Activated CD8-positive, alpha-beta memory T cell treated with anti-CD3 and anti-CD28 coated beads for 48 hours (primary cell): Measurements from ENCODE around the gene NIBAN1.

Experiments
- DNase-seq, 3 experiments: peaks; one replicate each; pipeline ENCODE4 v3.0.0-alpha.2; 2020; ENCODE audit warnings: low read depth in 2 of 3, low spot score in 2 of 3

The NIBAN1 gene

DNA sequence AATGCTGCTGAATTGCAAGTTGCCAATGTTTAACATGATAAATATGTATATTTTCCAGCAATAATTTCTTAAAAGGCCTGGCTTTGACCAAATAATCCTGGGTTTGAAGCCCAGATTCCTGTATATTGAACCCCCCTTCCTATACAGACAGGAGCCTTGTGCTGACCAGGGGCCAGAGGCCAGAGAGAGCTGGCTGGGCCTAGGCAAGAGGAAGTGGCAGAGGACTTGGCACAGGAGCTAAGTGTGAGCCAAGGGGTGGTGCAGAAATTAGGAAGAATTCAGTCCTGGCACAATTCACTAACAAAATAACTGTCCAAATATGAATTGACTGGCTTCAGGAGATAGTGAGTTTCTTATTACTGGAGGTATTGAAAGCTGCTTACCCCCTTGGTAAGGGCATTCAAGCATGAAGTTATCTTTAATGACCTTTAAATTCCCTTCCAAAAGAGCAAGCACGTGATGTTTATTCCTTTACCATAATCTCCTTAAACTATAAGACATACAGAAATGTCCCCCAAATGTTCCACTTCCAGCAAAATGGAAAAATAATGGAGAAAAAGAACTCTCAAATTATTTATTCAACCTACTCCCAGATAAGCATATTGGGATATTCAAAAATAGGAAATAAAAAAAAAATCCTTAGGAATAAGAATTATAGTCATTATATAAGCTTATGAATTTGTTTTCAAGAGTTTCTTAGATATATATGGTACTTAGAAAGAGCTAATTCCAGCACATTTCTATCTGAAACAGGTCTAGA lies 26.6 kb downstream of the NIBAN1 start:
- no peak for DNase-seq

DNA sequence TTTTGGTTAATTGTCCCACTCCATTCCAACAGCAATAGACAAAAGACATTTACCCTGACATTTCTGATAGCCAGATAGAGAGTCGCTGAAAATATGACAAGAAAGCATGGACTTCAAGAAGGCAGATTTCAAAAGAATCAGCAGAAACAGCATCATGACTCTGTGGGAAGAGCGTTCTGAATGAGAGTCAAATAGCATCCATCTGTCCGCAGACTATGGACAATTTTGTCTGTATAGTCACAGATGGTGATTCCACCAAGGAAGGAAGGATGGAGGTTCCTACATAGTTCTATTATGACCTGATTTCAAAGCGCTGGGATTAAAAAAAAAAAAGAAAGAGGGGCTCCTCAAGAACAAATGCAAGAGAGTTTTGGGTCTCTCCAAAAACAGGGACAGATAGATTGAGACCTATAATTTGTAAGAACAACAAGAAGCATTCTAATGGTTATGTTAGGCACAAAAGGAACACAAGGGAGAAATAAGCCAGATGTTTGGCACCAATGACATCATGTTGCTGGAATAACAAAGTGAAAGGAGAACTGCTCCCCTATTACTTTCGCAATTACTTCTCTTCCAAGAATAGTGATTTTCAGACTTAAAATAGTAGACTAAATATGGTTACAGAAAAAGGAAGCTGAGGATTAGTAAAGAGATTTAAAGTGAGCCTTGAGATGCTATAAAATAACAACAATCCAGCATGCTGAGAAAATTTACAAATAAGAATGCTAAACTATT lies 28.5 kb downstream of the NIBAN1 start:
- no peak for DNase-seq

DNA sequence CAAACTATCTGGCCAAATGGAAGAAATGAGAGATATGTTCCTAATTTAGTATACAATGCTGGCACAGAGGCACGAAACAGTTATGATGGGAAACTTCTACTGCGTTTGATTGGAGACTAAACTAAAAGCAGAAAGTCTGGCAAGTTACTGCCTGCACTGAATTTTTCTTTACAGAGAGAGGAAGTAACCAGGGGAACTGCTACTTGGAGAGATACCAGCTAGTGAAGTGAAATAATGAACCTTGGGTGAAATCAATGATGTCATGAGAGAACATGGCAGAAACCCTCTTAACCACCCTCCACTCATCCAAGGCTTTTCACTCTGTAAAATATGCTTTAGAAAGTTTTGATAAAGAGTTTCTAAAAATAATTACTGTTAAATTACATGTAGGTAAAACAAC lies 29.3 kb downstream of the NIBAN1 start:
- no peak for DNase-seq

DNA sequence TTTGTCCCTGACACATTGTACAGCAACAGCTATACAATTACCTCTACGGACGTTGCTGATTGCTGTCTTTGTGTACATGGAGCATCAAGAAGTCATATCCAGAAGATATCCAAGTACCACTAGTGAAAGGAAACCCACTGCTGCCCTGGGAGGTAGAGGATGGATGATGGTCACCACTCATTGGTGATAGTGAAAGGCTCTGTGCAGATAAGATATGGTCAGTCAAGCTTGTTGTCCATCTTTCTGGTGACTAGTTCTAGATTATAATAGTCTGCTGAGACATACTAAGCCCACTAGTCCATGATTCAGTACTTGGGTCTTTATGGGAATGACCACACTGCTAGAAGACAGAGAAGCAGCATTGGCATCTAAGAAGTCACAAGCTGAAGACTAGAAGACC lies 30.3 kb downstream of the NIBAN1 start:
- no peak for DNase-seq

DNA sequence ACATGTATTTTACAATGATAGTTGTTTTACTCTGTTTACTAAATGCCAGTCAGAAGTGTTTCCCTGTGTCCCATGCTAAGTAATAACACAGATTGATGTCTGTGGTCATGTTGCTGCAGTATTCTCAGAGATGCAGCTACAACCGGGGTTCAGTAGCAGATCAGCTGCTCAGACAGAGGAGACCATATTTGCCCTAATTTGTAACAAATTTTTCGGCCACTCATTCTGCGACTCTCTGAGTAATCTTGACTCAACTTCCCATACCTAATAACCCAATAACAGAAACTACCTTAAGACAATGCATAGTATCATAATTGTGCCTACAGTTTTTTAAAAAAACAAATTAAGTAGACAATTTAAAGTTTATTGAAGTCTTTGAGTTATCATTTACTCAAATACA lies 32.6 kb downstream of the NIBAN1 start:
- DNase-seq, result no peak

DNA sequence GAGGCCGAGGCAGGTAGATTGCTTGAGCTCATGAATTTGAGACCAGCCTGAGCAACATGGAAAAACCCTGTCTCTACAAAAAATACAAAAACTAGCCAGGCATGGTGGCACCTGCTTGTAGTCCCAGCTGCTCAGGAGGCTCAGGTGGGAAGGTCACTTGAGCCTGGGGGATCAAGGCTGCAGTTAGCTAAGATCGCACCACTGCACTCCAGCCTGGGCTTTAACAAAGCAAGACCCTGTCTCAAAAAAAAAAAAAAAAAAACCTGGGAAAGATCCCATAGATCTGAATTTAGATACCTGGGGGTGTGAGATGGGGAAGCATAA lies 32.9 kb downstream of the NIBAN1 start:
- no peak for DNase-seq

DNA sequence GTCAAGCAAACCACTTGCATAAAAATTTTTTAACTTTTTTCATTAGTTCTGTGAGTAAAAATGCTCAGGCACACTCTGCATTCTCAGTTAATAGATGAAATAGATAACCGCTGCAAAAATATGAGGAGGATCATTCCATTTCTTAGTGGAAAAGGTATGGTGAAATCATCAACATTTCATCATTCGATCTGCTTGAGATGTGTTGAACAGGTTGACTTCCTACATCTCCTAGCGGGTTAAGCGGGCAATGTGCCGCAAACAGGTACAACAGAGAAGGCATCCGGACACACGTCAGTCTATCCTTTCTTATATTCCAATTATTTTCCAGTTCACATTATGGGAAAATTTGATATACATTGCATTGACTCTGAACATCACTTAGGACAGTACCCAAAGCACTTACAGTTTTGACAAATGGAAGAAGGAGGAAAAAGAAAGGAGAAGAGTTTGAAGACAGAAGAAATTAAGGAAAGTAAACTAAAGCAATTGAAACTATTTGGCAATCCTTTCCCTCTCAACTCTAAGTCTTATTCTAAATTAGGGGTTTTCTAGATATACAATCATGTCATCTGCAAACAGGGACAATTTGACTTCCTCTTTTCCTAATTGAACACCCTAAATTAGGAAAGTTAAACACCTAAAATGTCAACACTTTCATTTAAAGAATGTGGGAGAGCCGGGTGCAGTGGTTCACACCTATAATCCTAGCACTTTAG lies 33.5 kb downstream of the NIBAN1 start:
- no peak for DNase-seq

DNA sequence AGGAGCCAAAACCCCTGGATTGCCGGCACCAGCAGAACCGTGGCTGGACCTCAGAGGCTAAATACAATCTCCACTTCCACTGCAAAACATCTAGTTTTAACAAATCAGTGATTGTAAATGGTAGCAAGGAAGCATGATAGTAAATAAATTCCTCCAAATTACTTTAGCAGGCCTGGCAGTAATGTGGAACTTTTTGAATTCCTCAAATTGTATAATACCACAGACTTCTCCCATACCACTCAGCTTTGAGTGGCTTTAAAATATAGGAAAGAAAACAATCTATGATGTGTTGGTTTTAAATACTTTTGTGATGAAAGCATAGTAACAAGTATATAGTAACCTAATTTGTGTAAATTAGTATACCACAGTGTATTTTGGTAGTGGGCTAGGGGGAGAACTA lies 34.1 kb downstream of the NIBAN1 start:
- DNase-seq, result no peak

DNA sequence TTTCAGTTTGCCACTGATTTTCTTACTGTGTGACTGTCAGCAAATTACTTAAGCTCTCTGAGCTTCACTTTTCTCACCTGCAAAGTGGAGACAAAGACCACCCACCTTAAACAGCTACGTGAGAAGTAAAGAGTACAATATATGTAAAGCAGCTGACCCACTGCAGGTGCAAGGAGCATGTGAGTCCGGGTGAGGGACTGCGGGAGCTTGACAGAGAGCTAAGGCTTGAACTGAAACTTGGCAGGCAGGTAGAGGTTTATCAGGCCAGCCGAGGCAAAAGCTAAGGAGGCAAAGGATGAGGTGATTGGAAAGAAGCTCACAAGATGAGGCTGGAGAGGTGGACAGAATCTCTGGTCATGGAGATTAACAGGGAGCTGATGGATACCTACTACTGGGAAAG lies 36.6 kb downstream of the NIBAN1 start:
- no peak for DNase-seq

DNA sequence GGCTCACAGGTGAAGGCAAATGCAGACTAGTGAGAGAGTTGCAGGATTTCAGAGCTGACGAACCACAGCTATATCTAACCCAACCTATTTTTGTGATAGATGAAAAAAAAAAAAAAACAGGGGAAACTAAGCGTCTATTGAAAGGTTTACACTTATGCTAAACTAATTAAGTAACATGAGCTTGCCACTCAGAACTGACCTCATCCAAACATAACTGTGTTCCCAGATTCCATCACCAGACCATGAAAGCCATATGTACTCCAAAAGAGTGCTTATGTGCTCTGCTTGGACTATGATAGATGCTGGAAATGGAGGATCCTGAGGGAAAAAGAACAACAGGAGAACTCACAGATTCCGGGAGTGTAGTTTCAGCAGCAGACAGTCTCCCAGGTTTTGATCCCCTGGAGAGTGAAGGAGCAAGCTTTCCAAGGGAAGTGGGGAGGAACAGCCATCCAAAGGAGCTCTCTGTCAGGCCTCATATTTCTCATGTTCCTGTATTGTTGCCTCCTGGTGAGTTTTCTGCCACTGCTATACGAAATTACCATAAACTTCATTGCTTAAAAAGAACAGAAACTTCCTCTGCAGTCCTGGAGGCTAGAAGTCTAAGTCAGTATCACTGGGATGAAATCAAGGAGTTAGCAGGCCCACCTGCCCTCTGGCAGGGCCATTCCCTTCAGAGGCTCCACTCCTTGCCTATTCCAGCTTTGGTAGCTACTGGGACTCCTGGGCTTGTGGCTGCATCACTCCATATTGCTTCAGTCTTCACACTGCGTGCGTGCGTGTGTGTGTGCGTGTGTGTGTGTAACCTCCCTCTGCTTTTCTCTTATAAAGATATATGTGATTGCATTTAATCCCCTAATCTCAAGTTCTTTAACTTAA lies 38.1 kb downstream of the NIBAN1 start:
- DNase-seq, result no peak

DNA sequence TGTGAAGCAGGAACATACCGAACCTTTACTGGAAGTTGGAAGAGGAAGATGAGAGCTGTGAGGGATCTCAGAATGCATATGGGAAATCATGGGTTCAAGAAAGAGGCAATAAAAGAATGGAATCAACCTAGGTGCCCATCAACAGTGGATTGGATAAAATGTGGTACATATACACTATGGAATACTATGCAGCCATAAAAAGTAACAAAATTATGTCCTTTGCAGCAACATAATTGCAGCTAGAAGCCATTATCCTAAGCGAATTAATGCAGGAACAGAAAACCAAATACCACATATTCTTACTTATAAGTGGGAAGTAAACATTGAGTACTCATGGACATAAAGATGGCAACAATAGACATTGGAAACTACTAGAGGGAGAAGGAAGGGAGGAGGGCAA lies 40.4 kb downstream of the NIBAN1 start:
- DNase-seq, result no peak

DNA sequence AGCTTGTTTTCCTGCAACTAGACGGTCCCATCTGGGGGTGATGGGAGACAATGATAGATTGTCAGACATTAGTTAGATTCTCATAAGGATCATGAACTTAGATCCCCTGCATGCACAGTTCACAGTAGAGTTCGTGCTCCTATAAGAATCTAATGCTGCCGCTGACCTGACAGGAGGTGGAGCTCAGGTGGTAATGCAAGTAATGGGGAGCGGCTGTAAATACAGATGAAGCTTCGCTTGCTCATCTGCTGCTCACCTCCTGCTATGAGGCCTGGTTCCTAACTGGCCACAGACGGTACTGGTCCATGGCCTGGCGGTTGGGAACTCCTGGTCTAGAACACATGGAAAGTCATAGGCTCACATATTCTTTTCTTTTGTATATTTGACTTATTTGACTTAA lies 42.0 kb downstream of the NIBAN1 start:
- DNase-seq, result no peak

DNA sequence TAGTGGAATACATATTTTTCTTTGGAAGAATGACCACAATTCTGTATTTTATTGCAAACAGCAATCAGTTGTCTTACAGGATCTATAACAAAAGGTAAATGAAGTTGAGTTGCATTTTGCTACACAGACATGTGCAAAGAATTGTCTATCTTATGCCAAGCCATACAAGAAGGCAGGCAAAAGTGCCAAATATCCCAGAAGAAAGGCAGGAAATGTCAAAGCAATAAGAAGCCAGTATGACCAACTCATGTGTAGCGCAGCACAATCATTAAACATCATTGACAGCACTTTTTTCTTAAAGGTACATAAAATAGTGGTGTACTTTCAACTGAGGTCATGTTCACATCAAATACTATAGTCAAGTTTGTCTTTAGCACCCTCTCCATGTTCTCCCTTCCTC lies 42.7 kb downstream of the NIBAN1 start:
- DNase-seq, result no peak

DNA sequence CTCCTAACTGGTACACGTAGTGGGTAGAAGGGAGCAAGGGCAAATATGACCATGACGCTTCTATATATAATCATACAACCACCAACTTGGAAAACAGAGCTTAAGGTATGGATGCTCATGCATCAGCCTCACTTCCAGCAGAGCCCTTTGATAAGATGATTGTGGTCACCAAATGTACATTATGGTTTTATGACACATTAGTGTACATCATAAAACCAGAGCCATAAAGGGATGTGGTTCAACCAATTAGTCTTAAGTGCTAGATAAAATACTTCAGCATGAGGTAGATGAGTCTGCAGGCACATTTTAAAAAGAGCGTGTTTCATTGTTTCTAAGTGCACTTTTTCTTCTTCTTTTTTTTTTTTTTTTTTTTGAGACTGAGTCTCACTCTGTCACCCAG lies 43.7 kb downstream of the NIBAN1 start:
- no peak for DNase-seq

DNA sequence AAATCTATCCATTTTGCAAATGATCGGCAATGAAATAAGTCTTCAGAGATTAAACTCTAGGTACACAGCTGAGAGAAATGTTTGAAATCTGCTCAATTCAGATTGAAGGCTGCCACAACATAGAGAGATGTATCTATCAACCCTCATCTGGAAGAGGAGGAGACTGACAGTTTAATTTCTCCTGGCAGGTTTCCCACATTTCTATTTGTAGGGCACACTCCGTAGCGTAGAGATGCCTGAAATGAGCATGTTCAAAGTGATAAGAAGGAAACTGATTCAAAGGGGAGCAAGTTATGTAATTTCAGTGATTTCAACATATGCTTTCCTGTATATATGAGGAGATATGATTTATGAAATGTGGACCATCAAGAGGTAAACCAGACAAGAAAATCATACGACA lies 44.1 kb downstream of the NIBAN1 start:
- no peak for DNase-seq

DNA sequence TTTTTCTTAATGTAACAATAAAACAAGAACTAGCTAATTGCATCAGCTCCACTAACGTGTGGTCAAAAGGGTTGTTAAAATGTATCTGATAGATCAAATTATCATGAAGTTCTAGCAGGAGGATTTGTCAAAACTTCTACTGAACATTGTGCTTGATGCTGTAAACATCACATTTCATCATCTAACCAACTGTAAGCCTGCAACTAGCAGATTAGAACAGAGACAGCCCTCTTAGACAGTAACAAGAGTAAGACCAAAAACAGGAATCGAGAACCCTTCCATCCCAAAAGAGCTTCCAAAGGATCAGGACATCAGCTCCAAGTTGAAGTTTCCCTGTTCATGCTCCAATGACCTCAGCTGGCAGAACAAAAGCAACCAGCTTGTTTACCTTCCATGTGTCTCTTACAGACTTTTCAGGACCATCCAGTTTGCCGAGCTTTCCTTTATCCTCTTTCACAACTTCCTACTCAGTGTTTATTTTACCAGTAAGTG lies 44.6 kb downstream of the NIBAN1 start:
- no peak for DNase-seq

DNA sequence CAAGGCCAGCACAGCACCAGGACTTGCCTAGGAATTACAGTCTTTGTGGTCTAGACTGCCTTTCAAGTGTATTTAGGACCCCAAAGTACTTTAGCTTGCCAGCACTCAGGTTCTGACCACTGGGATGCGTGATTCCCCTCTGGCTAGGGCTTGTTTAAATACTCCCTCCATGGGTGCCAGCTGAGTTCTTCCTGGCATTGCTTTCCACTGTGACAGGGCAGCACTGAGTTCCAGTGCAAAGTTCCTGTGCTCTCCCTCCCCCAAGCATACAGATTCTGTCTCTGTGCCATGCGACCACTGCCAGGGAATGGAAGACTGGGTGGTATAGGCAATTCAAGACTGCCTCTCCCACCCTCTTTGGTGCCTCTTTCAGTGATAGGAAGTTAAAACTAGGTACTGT lies 45.9 kb downstream of the NIBAN1 start:
- DNase-seq, result no peak
